Suprapubic skin (tissue), 4 donors: ENCODE measurements around the gene MMS22L. TPM values are rescaled to one million over a fixed set of nuclear protein-coding genes. Genes with fewer than 3 reads are reported as not detected.

ENCODE experiments used
- DNase-seq, 2 donors: peaks; one replicate each; pipeline ENCODE4 v3.0.0-alpha.2; 2019; ENCODE audit warnings: low spot score in 2 of 2
- H3K27ac ChIP-seq: fragments of 200-600 bp; sonication (generic); one replicate; pipeline ENCODE4 v1.5.1; 2019
- H3K27me3 ChIP-seq: fragments of 200-600 bp; sonication (generic); one replicate; pipeline ENCODE4 v1.5.1; 2019
- H3K36me3 ChIP-seq: fragments of 200-600 bp; sonication (generic); one replicate; pipeline ENCODE4 v1.5.1; 2019
- H3K4me1 ChIP-seq: fragments of 200-600 bp; sonication (generic); one replicate; pipeline ENCODE4 v1.5.1; 2019
- H3K4me3 ChIP-seq: fragments of 200-600 bp; sonication (generic); one replicate; pipeline ENCODE4 v1.5.1; 2019; ENCODE audit warnings: mild to moderate bottlenecking
- H3K9me3 ChIP-seq: fragments of 200-600 bp; sonication (generic); one replicate; pipeline ENCODE4 v1.5.1; 2019
- EP300 ChIP-seq: sonication (generic); formaldehyde crosslinking; IDR thresholded peaks from one replicate; pipeline ENCODE4 v1.6.1; 2017; ENCODE audit warnings: antibody characterized with exemption
- POLR2A ChIP-seq, 2 donors: fragments of 450-650 bp; IDR thresholded peaks; one replicate each; pipeline ENCODE4 v1.6.1; 2017; ENCODE audit warnings: antibody characterized with exemption in 2 of 2, mild to moderate bottlenecking in 2 of 2, moderate library complexity in 2 of 2
- POLR2AphosphoS5 ChIP-seq, 3 donors: sonication (generic); formaldehyde crosslinking; IDR thresholded peaks; one replicate each; pipeline ENCODE4 v1.6.1; 2017; ENCODE audit warnings: antibody characterized with exemption in 3 of 3
- WGBS: methylation state at CpG from one replicate; pipeline ENCODE4 v1.1.5; 2018; 5-methylcytosine and 5-hydroxymethylcytosine counted together
- total RNA-seq, 4 donors: library from RNA; depleted of rRNA; stranded (reverse); fragments of >200 nt; gene quantifications; one replicate each; pipeline ENCODE4 v1.1.0, GENCODE V29; 2016
- TF ChIP-seq, protein P1 (sequence below), 2 donors: fragments of 200-600 bp in 1 of 2; fragments of 450-650 bp in 1 of 2; sonication (generic) in 1 of 2; IDR thresholded peaks; one replicate each; pipeline ENCODE4 v1.5.1; 2016 to 2019; ENCODE audit warnings: antibody characterized with exemption in 2 of 2, mild to moderate bottlenecking in 1 of 2, moderate library complexity in 1 of 2

The MMS22L gene
- total RNA-seq, 4 donors from 2014 or later, result 7.5 to 15.7 (median 10.0) TPM

DNA sequence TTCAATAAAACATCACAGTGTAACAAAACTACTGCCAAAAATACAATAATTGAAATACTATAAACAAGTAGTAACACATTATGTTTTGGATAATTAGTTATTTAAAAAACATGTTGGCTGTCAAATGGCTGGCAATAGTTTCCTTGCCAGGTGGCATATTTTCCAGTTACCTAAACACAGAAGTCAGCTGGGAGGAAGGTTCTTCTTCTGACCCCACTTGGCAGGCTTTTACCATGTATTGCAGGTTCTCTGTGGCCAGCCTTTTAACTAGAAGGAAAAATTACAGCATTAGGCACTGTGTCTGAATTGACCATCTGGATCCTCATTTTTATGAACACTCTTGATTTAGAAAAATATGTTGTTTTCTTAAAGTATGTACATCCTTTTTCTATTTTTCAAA is 131.4 kb downstream of the MMS22L start:
- no peak for DNase-seq
- H3K27ac ChIP-seq, result no peak overlapping the region
- peaks cover 2% of the 10 kb centered on the region for H3K36me3 ChIP-seq
- H3K9me3 ChIP-seq, result no peaks in the 10 kb centered on the region
- H3K27me3 ChIP-seq, result no peaks in the 10 kb centered on the region
- no peak overlapping the region for H3K4me3 ChIP-seq
- no peak for TF ChIP-seq EP300
- TF ChIP-seq, protein P1, sequence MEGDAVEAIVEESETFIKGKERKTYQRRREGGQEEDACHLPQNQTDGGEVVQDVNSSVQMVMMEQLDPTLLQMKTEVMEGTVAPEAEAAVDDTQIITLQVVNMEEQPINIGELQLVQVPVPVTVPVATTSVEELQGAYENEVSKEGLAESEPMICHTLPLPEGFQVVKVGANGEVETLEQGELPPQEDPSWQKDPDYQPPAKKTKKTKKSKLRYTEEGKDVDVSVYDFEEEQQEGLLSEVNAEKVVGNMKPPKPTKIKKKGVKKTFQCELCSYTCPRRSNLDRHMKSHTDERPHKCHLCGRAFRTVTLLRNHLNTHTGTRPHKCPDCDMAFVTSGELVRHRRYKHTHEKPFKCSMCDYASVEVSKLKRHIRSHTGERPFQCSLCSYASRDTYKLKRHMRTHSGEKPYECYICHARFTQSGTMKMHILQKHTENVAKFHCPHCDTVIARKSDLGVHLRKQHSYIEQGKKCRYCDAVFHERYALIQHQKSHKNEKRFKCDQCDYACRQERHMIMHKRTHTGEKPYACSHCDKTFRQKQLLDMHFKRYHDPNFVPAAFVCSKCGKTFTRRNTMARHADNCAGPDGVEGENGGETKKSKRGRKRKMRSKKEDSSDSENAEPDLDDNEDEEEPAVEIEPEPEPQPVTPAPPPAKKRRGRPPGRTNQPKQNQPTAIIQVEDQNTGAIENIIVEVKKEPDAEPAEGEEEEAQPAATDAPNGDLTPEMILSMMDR (IDR thresholded peaks at IDR 0.05), result no peak
- no peak for TF ChIP-seq POLR2A (IDR thresholded peaks at IDR 0.05)
- TF ChIP-seq POLR2AphosphoS5 (IDR thresholded peaks at IDR 0.05), result no peak
- no peaks in the 10 kb centered on the region for H3K4me1 ChIP-seq

DNA sequence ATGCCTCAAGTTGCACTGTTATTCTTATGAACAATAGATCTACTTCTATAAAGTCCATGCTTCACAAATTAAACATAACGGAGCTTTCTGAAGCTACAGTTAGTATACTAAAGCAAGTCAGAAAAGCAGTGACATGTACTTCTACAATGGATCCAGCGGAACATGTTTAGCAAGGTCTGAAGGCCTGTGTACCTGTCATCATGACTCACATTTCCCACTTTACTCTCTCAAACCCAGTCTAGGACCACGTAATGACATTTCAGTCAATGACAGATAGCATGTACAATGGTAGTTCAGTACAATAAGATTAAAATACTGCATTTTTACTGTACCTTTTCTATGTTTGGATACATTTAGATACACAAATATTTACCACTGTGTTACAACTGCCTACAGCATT is 132.1 kb downstream of the MMS22L start:
- Histone ChIP-seq H3K4me1 (no peaks in the 10 kb centered on the region), H3K27ac (no peak overlapping the region), H3K4me3 (no peak overlapping the region), H3K9me3 (no peaks in the 10 kb centered on the region), H3K36me3 (peaks cover 2% of the 10 kb centered on the region), H3K27me3 (no peaks in the 10 kb centered on the region)
- no peak for TF ChIP-seq POLR2AphosphoS5 (IDR thresholded peaks at IDR 0.05)
- TF ChIP-seq EP300, result no peak
- TF ChIP-seq POLR2A (IDR thresholded peaks at IDR 0.05), result no peak
- TF ChIP-seq, protein P1 (IDR thresholded peaks at IDR 0.05), result no peak
- 85% methylated on average over 3 of the region's 3 CpGs for whole genome bisulfite sequencing
- DNase-seq, result no peak

DNA sequence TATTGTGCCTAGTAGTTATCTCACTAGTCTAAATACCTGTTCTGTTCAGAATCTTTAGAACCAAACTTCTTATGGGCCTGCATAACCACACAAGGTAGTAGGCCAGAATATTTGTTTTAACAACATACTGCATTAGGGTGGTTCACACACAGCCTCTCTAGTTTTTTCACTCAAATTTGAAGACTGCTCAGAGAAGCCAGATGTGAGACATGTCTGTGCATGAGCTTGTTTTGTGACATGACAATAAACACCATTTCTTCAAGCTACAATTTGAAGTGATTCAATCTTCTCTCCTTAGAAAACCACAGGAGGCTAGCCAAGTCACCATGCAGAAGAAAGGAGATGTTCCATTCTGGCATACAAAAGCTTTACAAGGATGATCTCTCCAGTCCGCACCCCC is 135.6 kb downstream of the MMS22L start:
- H3K9me3 ChIP-seq, result no peaks in the 10 kb centered on the region
- no peaks in the 10 kb centered on the region for H3K4me1 ChIP-seq
- no peak for TF ChIP-seq POLR2AphosphoS5 (IDR thresholded peaks at IDR 0.05)
- no peak for TF ChIP-seq POLR2A (IDR thresholded peaks at IDR 0.05)
- TF ChIP-seq, protein P1 (IDR thresholded peaks at IDR 0.05), result no peak
- no peak for TF ChIP-seq EP300
- peaks cover 2% of the 10 kb centered on the region for H3K36me3 ChIP-seq
- H3K27ac ChIP-seq, result no peak overlapping the region
- 97% methylated on average over 1 of the region's 1 CpG for WGBS
- no peaks in the 10 kb centered on the region for H3K27me3 ChIP-seq
- DNase-seq, result no peak
- H3K4me3 ChIP-seq, result no peak overlapping the region

DNA sequence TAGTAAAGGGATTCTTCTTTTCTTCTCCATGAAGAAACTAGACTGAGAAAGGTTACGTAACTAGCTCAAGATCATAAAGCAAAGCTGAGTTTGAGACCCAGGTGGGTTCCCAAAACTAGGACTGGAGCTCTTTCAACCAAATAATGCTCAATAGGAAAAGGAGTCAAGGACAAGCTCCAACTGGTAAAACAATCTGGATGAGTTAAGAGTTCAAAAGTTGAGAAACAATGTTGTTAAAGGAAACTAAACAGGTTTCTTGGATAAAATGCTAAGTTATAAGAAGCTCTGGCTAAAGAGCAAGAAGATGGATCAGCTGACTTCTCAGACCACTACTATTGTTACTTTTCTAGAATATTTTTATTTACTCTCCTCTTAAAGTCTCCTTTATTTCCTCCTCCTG is 137.3 kb downstream of the MMS22L start:
- no peak overlapping the region for H3K4me3 ChIP-seq
- no peaks in the 10 kb centered on the region for H3K4me1 ChIP-seq
- H3K36me3 ChIP-seq, result peaks cover 2% of the 10 kb centered on the region
- no peaks in the 10 kb centered on the region for H3K9me3 ChIP-seq
- H3K27ac ChIP-seq, result no peak overlapping the region
- no peaks in the 10 kb centered on the region for H3K27me3 ChIP-seq
- 87% methylated on average over 1 of the region's 1 CpG for WGBS
- TF ChIP-seq, protein P1 (IDR thresholded peaks at IDR 0.05), result no peak
- TF ChIP-seq POLR2AphosphoS5 (IDR thresholded peaks at IDR 0.05) (no peak), EP300 (no peak), POLR2A (IDR thresholded peaks at IDR 0.05) (no peak)
- no peak for DNase-seq

DNA sequence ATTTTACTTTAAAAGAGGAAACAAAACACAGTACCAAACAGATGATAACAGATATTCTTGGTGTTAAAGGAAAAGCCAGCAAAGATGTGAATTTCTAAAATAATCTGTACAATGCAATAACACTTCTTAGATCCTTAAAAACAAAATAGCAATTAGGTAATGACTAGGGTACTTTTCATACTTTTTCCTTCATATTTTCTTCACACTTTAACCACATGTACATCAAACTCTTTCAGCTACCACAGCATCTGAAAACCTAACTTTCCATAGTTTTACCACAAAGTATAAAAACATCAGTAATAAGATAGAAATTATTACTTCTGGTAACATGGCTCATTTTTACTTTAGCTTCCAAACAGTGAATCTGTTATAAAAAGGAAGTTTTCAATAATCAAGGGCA is 141.3 kb downstream of the MMS22L start:
- TF ChIP-seq, protein P1 (IDR thresholded peaks at IDR 0.05), result no peak
- TF ChIP-seq EP300 (no peak), POLR2AphosphoS5 (IDR thresholded peaks at IDR 0.05) (no peak), POLR2A (IDR thresholded peaks at IDR 0.05) (no peak)
- Histone ChIP-seq H3K27me3 (no peaks in the 10 kb centered on the region), H3K9me3 (no peaks in the 10 kb centered on the region), H3K36me3 (no peaks in the 10 kb centered on the region), H3K4me1 (no peaks in the 10 kb centered on the region), H3K4me3 (no peak overlapping the region), H3K27ac (no peak overlapping the region)
- no peak for DNase-seq
